MM.1S (cell line): Measurements from ENCODE around the gene PLCB2.

Experiments used
- DNase-seq: peaks from one replicate; pipeline ENCODE4 v3.0.0-alpha.2; 2015
- H2AFZ ChIP-seq: fragments of 300-600 bp; sonication (generic); 2 replicates; pipeline ENCODE4 v1.6.0; 2016; ENCODE audit warnings: antibody characterized with exemption, low read length
- H3F3A ChIP-seq: fragments of 300-600 bp; sonication (generic); 2 replicates; pipeline ENCODE4 v1.6.1; 2016; ENCODE audit warnings: mild to moderate bottlenecking, antibody characterized with exemption, low read length, moderate library complexity, mixed read lengths; ENCODE audit not compliant: insufficient read depth
- H3K27ac ChIP-seq: fragments of 300-600 bp; sonication (generic); 2 replicates; pipeline ENCODE4 v1.5.1; 2016; ENCODE audit warnings: mild to moderate bottlenecking, low read length
- H3K27me3 ChIP-seq: fragments of 300-600 bp; sonication (generic); replicated peaks from 2 replicates; pipeline ENCODE4 v1.6.0; 2016; ENCODE audit warnings: low read length; ENCODE audit not compliant: insufficient read depth
- H3K36me3 ChIP-seq: fragments of 300-600 bp; sonication (generic); replicated peaks from 2 replicates; pipeline ENCODE4 v1.6.1; 2016; ENCODE audit warnings: mild to moderate bottlenecking, low read length, mixed read lengths; ENCODE audit not compliant: insufficient read depth
- H3K4me1 ChIP-seq: fragments of 300-600 bp; sonication (generic); 2 replicates; pipeline ENCODE4 v1.6.1; 2016; ENCODE audit warnings: low read length, mixed read lengths
- H3K4me2 ChIP-seq: fragments of 300-600 bp; sonication (generic); 2 replicates; pipeline ENCODE4 v1.6.0; 2016; ENCODE audit warnings: low read depth, low read length
- H3K4me3 ChIP-seq: fragments of 300-600 bp; sonication (generic); 2 replicates; pipeline ENCODE4 v1.5.1; 2016; ENCODE audit warnings: low read length, mixed read lengths
- H3K79me2 ChIP-seq: fragments of 300-600 bp; sonication (generic); 2 replicates; pipeline ENCODE4 v1.6.1; 2016; ENCODE audit warnings: mixed run types, low read length, mixed read lengths
- H3K9ac ChIP-seq: fragments of 300-600 bp; sonication (generic); 2 replicates; pipeline ENCODE4 v1.6.1; 2016; ENCODE audit warnings: low read length, mixed read lengths
- H3K9me2 ChIP-seq: fragments of 300-600 bp; sonication (generic); replicated peaks from 2 replicates; pipeline ENCODE4 v1.6.1; 2016; ENCODE audit warnings: mild to moderate bottlenecking, low read length, mixed read lengths; ENCODE audit not compliant: insufficient read depth
- H3K9me3 ChIP-seq: fragments of 300-600 bp; sonication (generic); replicated peaks from 2 replicates; pipeline ENCODE4 v1.6.1; 2016; ENCODE audit warnings: mild to moderate bottlenecking, low read length, mixed read lengths; ENCODE audit not compliant: insufficient read depth
- H4K20me1 ChIP-seq: fragments of 300-600 bp; sonication (generic); 2 replicates; pipeline ENCODE4 v1.6.1; 2016; ENCODE audit warnings: mild to moderate bottlenecking, low read length, moderate library complexity, mixed read lengths; ENCODE audit not compliant: insufficient read depth
- EZH2 ChIP-seq: fragments of 300-600 bp; sonication (generic); optimal IDR thresholded peaks from 2 replicates; pipeline ENCODE3; 2017; ENCODE audit warnings: low read depth, mild to moderate bottlenecking, antibody characterized with exemption, low read length, mixed read lengths
- EZH2phosphoT487 ChIP-seq: fragments of 300-600 bp; sonication (generic); IDR thresholded peaks from 2 replicates; pipeline ENCODE4 v1.6.1; 2018; ENCODE audit warnings: antibody characterized with exemption, low read length
- TF ChIP-seq, protein P1 (sequence below): fragments of 300-600 bp; sonication (generic); IDR thresholded peaks from 2 replicates; pipeline ENCODE4 v1.5.1; 2016; ENCODE audit warnings: antibody characterized with exemption, low read length, mixed read lengths

The PLCB2 gene

DNA sequence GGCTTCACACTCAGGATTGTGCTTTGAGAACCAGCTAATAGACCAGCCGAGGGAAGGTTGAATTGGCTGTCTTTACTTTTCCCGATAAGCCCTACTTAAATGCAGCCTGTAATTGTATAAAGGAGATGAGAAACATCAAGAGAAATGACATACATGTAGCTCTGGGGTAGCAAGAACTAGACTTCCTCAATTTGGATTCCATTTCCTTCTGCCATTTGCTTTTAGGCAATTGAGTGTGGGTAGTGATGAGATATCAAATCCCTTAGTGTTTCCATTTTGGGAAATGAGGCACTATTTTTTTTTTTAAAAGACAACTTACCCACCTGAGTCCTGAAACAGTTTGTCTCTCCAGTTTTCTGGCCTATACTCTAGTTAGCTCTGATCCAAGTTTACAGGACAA lies 18.0 kb upstream of the PLCB2 start:
- Histone ChIP-seq H3K27ac (no peak overlapping the region), H3K4me2 (peak overlapping the region; percentile 79), H4K20me1 (no peaks in the 10 kb centered on the region), H3K9me3 (no peaks in the 10 kb centered on the region), H3K79me2 (peaks cover 38% of the 10 kb centered on the region), H3F3A (peaks cover 36% of the 10 kb centered on the region), H3K9ac (no peak overlapping the region), H3K27me3 (no peaks in the 10 kb centered on the region), H3K4me1 (peaks cover 61% of the 10 kb centered on the region), H2AFZ (no peak overlapping the region), H3K4me3 (peak overlapping the region; percentile 74; the same call in 1 of the 2 replicates), H3K36me3 (no peaks in the 10 kb centered on the region), H3K9me2 (no peaks in the 10 kb centered on the region)
- TF ChIP-seq, protein P1, sequence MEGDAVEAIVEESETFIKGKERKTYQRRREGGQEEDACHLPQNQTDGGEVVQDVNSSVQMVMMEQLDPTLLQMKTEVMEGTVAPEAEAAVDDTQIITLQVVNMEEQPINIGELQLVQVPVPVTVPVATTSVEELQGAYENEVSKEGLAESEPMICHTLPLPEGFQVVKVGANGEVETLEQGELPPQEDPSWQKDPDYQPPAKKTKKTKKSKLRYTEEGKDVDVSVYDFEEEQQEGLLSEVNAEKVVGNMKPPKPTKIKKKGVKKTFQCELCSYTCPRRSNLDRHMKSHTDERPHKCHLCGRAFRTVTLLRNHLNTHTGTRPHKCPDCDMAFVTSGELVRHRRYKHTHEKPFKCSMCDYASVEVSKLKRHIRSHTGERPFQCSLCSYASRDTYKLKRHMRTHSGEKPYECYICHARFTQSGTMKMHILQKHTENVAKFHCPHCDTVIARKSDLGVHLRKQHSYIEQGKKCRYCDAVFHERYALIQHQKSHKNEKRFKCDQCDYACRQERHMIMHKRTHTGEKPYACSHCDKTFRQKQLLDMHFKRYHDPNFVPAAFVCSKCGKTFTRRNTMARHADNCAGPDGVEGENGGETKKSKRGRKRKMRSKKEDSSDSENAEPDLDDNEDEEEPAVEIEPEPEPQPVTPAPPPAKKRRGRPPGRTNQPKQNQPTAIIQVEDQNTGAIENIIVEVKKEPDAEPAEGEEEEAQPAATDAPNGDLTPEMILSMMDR: no peak
- no peak for DNase-seq

DNA sequence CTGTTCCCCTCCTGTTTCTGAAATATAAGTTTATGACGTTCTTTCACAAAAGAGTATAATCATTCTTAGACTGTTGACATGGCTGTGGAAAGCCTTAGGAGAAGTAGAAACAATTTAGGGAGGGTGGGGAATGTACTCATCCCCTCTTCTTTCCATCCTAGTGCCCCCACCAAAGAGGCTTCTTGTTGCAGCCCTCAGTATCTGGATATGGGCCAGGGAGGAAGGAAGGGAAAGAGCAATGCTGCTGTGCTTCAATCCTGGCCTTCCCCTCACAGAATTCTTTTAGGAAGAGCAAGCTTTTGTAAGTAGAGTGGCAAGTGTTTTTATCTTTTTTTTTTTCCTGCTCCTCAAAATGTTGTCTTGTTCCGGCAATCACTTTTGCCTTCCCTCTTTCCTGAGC lies 17.5 kb upstream of the PLCB2 start:
- TF ChIP-seq, protein P1: no peak
- TF ChIP-seq EZH2 (no peak), EZH2phosphoT487 (no peak)
- H3K4me3 ChIP-seq: peak overlapping the region; percentile 74
- no peaks in the 10 kb centered on the region for H4K20me1 ChIP-seq
- H3K27ac ChIP-seq: no peak overlapping the region
- no peak overlapping the region for H2AFZ ChIP-seq
- no peaks in the 10 kb centered on the region for H3K9me2 ChIP-seq
- no peaks in the 10 kb centered on the region for H3K36me3 ChIP-seq
- no peak for DNase-seq
- peaks cover 36% of the 10 kb centered on the region for H3F3A ChIP-seq
- peak overlapping the region; percentile 79 for H3K4me2 ChIP-seq
- no peaks in the 10 kb centered on the region for H3K9me3 ChIP-seq
- peaks cover 59% of the 10 kb centered on the region for H3K4me1 ChIP-seq
- H3K27me3 ChIP-seq: no peaks in the 10 kb centered on the region
- peaks cover 38% of the 10 kb centered on the region for H3K79me2 ChIP-seq
- H3K9ac ChIP-seq: peak overlapping the region; percentile 61; the same call in 1 of the 2 replicates

DNA sequence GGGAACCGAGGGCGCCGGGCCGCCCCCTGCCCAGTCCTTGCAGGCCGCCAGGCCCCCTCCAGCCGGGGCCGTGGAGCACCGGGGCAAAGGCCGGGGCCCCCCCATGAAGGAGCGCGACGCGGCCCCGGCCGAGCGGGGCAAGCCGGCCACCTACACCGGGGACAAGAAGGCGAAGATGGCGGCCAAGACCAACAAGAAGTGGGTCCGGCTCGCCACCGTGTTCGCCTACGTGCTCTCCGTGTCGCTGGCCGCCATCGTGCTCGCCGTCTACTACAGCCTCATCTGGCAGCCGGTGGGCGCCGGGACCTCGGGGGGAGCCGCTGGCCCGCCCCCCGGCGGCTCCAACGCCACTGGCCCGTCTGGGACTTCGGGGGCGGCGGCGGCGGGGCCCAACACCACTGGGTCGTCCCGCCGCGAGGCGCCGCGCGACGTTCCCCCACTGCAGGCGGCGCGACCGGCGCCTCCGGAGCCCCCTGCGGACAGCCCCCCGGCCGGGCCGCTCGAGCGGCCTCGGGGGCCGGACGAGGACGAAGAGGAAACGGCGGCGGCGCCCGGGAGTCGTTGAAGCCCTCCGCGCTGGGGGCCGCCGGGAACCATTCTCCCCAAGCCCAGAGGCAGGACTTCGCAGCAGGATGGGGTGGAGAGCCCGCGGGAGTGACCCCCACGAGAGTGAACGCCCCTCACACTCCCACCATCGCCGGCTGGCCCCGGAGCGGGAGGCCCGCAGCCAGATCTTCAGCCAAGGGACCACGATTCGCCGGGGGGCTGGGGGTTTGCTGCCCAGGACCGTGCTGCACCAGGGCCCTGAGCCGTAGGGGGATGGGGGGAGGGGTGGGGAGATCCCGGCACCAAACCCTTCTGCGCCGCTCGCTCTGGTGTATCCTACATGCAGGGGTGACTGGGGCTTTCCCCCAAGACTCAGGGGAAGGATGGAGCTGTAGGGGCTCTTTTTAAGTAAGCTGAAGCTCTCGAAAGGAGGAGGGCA lies 16.5 kb upstream of the PLCB2 start:
- peak overlapping the region; percentile 74 for H3K4me3 ChIP-seq
- H4K20me1 ChIP-seq: no peaks in the 10 kb centered on the region
- no peak overlapping the region for H3K27ac ChIP-seq
- no peaks in the 10 kb centered on the region for H3K27me3 ChIP-seq
- DNase-seq: peak; percentile 31
- peak overlapping the region; percentile 79 for H3K4me2 ChIP-seq
- H3K9ac ChIP-seq: peak overlapping the region; percentile 61; the same call in 1 of the 2 replicates
- no peak for TF ChIP-seq EZH2
- no peak for TF ChIP-seq EZH2phosphoT487
- TF ChIP-seq, protein P1: no peak
- no peaks in the 10 kb centered on the region for H3K9me2 ChIP-seq
- H3K79me2 ChIP-seq: peaks cover 29% of the 10 kb centered on the region
- peaks cover 50% of the 10 kb centered on the region for H3K4me1 ChIP-seq
- H3K36me3 ChIP-seq: no peaks in the 10 kb centered on the region
- no peaks in the 10 kb centered on the region for H3K9me3 ChIP-seq
- H3F3A ChIP-seq: peaks cover 34% of the 10 kb centered on the region
- H2AFZ ChIP-seq: no peak overlapping the region
